GOT3 (cell line): ENCODE measurements around the gene KIF23.

Experiments
- DNase-seq: peaks from one replicate; lab custom pipeline; 2025; ENCODE audit warnings: mixed read lengths; lab: John Stamatoyannopoulos, UW

The KIF23 gene

DNA sequence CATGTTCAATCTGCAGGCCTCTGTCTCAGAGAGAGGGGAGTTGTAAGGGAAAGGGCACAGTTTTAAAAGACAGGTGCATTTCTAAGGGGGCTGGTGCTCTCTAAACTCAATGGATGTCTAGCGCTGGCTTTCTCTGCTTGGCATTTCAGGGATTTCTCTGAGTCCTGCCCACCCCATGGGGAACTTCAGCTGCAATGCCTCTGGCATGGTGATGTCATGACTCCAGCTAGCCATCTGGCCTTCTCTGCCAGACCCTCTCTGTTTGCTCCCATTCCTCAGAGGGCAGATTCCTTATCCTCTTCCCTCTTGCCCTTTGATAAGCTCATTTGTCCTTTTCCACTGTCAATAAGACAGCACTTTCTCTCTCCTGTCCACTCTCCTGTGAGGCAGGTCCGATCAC lies 79.3 kb downstream of the KIF23 start:
- DNase-seq: no peak

DNA sequence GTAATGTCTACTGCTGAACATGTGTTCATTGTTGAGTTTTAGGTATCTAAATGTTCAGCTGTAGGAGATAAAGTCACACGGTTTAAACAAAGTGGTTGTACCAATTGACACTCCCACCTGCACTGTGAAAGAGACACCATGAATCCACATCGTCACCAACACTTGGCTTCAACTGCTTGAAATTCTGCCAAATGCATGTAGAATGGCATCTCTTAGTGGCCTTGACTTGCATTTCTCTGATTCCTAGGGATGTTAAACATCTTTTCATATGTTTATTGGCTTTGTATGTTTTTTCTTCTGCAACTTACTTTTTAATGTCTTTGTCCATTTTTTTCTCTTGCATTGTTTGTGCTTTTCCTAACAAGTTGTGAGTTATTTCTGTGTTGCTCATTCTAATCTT lies 81.9 kb downstream of the KIF23 start:
- DNase-seq: no peak

DNA sequence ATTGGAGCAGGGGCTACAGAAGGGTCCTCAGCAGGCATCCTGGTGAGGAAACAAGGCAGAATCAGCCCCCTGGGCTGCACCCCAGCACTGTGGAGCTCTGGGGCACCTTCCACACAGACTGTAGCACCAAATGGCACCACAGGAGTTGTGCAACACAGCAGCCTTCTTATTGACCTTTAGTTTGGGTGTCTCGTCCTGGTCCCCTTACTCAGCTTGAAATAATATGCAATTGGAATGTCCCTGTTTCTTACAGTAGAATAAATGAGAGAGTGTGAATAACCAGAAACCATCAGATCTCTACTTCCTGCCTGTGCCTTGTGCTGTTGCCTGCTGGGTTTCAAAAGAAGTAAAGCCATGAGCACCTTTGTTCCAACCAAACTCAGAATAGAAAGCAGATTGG lies 82.9 kb downstream of the KIF23 start:
- DNase-seq: no peak

DNA sequence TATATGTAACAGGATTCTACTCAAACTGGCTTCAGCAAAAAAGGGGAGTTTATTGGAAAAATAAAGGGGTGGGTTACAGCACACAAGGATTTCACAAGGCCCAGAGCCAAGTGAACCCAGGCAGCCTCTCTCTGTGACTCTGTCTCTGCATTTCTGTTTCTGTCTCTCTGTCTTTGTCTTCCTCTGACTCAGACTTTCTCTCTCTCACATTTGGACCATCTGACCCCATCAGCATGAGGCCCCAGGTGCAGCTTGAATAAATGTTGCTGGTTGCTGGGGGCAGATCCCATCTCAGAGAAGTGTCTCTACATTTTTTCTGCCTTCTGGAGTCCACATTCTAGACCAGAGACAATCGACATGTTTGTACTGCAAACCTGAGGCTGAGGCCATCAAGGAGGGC lies 83.5 kb downstream of the KIF23 start:
- no peak for DNase-seq
